Epithelial cell of prostate (primary cell): Measurements from ENCODE around the gene SEMA6B.
"Not testable (repeated sequence)": the region's sequence is repeated elsewhere in the genome, so short reads cannot be mapped to it uniquely, and the experiment has no call there.

Source experiments
- DNase-seq: peaks from one replicate; pipeline ENCODE4 v3.0.0-alpha.2; 2011; ENCODE audit warnings: low read depth, low spot score
- H3K27ac ChIP-seq: fragments of 450-650 bp; 2 replicates; pipeline ENCODE4 v1.5.1; 2017; ENCODE audit warnings: mild to moderate bottlenecking

SEMA6B gene, protein sequence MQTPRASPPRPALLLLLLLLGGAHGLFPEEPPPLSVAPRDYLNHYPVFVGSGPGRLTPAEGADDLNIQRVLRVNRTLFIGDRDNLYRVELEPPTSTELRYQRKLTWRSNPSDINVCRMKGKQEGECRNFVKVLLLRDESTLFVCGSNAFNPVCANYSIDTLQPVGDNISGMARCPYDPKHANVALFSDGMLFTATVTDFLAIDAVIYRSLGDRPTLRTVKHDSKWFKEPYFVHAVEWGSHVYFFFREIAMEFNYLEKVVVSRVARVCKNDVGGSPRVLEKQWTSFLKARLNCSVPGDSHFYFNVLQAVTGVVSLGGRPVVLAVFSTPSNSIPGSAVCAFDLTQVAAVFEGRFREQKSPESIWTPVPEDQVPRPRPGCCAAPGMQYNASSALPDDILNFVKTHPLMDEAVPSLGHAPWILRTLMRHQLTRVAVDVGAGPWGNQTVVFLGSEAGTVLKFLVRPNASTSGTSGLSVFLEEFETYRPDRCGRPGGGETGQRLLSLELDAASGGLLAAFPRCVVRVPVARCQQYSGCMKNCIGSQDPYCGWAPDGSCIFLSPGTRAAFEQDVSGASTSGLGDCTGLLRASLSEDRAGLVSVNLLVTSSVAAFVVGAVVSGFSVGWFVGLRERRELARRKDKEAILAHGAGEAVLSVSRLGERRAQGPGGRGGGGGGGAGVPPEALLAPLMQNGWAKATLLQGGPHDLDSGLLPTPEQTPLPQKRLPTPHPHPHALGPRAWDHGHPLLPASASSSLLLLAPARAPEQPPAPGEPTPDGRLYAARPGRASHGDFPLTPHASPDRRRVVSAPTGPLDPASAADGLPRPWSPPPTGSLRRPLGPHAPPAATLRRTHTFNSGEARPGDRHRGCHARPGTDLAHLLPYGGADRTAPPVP

DNA sequence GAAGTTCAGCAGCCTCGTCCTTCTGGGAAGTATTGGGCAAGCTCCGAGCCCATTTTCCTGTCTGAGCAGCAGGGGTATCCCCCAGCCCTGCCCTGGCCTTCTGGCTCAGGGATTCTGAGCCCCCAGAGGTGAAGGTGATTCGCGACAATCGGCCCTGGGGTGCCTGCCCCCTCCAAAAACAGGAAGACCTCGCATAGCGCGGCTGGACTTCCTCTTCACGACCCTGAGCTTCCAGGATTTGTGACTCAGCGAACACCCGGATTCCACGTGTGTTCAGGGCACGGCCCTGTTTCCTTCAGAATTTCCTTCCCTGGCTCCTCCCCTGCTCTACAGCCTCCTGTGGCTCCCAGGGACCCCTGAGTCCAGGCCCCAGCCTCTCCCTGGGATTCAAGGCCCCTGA lies at the start of gene SEMA6B:
Gene SEMA6B, minus strand, starts transcription at position 116 of the 400 bp plus-strand sequence. CDS start 1,227 bp downstream, outside the sequence.
- H3K27ac ChIP-seq, result no peak within 1 kb of the TSS
- no peak for DNase-seq

DNA sequence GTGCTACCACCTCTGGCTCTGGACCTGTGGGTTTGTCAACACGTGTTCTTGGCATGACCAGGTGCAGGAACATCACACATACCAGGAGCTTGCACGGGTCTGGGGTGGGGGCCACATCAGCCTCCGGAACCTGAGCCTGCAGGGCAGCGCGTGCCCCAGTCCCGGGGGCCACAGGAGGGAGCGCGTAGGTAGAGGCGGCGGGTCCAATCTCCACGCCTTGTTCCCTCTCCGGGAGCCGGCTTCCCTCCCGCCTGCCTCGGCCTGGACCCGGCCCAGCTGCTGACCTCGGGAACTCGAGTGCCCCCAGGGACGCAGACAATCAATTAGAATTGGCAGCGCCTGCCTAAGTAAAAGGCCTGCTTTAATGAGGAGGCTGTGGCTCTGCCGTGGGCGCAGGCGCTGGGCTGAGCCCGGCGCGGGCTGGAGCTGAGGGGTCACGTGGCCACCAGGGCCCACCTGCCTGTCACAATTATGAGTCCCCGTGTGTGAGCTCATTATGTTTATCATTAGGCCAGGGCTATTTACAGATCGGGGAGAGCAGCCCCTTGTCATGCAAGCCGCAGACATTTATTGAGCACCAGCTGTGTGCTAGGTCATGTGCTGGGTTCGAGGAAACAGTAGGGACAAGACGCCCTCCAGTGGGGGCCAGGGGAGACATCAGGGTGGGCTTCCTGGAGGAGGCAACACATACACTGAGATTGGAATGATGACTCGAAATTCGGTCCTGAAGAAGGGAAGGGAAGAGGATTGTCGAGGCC lies 47.6 kb upstream of the SEMA6B start:
- no peak for DNase-seq

DNA sequence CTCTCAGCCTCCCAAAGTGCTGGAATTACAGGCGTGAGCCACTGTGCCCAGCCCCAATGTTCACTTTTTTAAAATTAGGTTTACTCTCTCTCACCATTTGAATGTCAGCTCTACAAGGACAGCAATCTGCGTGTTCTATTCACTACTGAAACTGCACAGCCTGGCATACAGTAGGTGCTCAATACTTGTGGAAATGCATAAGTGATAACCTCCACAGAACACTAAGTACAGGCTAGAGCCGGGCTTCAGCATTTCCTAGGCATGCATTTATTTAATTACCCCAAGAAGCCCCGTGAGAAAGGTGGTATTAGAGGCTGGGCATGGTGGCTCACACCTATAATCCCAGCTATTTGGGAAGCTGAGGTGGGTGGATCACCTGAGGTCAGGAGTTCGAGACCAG lies 46.7 kb upstream of the SEMA6B start:
- DNase-seq, result no peak
- no peak overlapping the region for H3K27ac ChIP-seq

More for the DNA sequence above, 47.6 kb upstream of the SEMA6B start:
- no peak overlapping the region for H3K27ac ChIP-seq

DNA sequence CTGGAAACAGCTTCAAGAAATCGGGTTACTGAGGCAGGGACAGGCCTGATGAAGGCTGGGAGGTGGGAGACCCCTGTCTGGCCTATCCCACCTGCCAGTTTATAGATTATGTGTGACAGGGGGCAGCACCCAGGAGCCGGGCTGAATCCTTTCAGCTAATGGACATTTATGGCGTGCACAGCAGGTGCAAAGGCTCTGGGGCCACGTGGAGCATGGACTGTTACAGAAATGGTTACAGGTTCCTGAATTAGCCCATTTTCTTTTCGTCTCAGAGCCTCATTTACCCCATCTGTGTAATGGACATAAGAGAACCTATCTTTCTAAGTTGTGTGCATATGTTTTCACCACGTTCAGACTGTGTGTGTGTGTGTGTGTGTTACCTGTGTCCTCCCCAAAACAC lies 45.4 kb upstream of the SEMA6B start:
- DNase-seq, result no peak
- H3K27ac ChIP-seq, result no peak overlapping the region

- DNase-seq, result no peak
- H3K27ac ChIP-seq, result no peak overlapping the region
These were observed 43.4 kb upstream of the SEMA6B start for GRCh38 chr19:4602915-4603314.

- H3K27ac ChIP-seq, result no peak overlapping the region
- no peak for DNase-seq
These were observed 42.8 kb upstream of the SEMA6B start for GRCh38 chr19:4602173-4602788.

DNA sequence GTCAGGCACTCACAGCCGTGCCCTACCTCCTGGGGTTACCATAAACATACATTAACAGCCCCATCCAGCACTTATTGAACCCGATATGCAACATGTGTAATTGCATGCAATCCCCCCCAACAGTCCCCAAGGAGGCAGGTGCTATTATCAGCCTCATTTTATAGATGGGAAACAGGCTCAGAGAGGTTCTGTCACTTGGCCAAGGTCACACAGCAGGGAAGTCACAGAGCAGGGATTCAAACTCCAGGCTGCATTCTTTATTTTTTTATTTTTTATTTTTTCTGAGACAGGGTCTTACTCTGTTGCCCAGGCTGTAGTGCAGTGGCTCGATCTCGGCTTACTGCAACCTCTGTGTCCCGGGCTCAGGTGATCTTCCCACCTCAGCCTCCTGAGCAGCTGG lies 41.4 kb upstream of the SEMA6B start:
- DNase-seq, result no peak
- H3K27ac ChIP-seq, result no peak overlapping the region

GRCh38 chr19:4600082-4600481 lies 40.6 kb upstream of the SEMA6B start:
- DNase-seq, result no peak
- H3K27ac ChIP-seq, result no peak overlapping the region

DNA sequence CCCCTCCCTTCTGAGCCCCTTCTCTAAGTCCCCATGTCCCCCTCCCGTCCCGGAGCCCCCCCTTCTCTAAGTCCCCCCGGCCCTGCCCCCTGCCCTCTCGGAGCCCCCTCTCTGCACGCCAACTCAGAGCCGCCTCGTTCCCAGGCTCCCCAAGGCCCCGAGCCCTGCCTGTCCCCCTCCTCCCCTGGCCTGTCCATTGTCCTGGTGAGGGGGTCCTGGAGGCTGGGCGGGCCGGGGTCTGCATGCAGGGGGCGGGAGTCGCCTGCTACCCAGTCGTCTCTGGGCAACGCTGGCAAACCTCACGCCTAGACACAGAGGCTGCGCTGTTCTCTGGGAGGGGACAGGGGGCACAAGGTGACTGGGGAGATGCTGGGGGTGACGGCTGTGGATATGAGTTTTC lies 39.2 kb upstream of the SEMA6B start:
- no peak for DNase-seq
- no peak overlapping the region for H3K27ac ChIP-seq

GRCh38 chr19:4597975-4598671 lies 38.6 kb upstream of the SEMA6B start:
- no peak for DNase-seq
- no peak overlapping the region for H3K27ac ChIP-seq

GRCh38 chr19:4597278-4597974 lies 37.9 kb upstream of the SEMA6B start:
- H3K27ac ChIP-seq, result no peak overlapping the region
- no peak for DNase-seq

- DNase-seq, result no peak
- H3K27ac ChIP-seq, result no peak overlapping the region
These were observed 36.8 kb upstream of the SEMA6B start for GRCh38 chr19:4596033-4596904.

DNA sequence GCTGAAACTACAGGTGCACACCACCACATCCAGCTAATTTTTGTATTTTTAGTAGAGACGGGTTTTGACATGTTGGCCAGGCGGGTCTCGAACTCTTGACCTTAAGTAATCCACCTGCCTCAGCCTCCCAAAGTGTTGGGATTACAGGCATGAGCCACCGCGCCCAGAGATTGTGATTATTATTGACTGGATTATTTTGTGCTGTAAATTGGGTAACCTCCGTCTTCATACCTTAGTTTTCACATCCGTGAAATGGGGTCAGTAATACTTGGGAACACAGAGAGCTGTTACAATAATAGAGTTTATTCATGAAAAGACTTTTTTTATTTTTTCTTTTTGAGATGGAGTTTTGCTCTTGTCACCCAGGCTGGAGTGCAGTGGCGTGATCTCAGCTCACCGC lies 35.7 kb upstream of the SEMA6B start:
- H3K27ac ChIP-seq, DNase-seq: not testable (repeated sequence)

DNA sequence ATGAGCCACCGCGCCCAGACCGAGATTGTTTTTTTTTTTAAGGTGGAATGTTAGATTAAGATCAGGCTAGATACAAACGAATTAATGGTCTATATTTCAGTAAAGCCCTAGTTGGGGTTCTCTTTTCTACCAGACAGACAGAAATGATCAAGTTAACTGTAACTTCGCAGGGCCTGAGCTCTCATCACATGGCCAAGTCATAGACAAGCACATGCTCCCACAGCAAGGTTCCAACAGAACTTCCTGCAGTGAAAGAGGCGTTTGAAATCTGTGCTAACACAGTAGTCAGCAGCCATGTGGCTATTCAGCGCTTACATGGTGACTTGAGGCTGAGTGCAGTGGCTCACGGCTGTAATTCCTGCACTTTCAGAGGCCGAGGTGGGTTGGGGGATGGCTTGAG lies 34.7 kb upstream of the SEMA6B start:
- DNase-seq, result no peak
- H3K27ac ChIP-seq, result no peak overlapping the region

- peak; percentile 82 for DNase-seq
- peak overlapping the region; percentile 15 for H3K27ac ChIP-seq
These were observed 33.9 kb upstream of the SEMA6B start for GRCh38 chr19:4593409-4593851.

- no peak overlapping the region for H3K27ac ChIP-seq
These were observed 33.0 kb upstream of the SEMA6B start for GRCh38 chr19:4592445-4592844.

DNA sequence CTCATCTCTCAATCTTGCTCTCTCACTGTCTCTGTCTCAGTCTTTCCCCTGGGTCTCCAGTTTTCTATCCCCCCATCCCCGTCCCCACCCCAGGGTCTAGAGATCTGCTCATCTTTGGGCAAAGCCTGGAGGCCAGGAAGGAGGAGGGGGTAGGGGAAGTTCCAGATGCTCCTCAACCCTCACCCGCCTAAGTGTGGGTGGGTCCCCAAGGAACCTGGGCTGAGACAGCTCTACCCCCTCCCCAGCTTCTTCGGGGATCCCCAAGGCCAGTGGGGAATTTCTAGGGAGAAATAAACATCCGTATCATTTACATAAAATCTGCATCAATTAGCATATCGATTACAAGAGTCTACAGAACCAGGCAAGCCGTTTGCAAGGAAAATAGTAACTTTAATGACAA lies 31.8 kb upstream of the SEMA6B start:
- no peak for DNase-seq
- H3K27ac ChIP-seq, result no peak overlapping the region

More at GRCh38 chr19:4592445-4592844, 33.0 kb upstream of the SEMA6B start:
- DNase-seq, result no peak

GRCh38 chr19:4590559-4590958 lies 31.1 kb upstream of the SEMA6B start:
- no peak for DNase-seq

More at GRCh38 chr19:4590559-4590958, 31.1 kb upstream of the SEMA6B start:
- H3K27ac ChIP-seq, result no peak overlapping the region
